A549 (cell line): Measurements from ENCODE around the gene KCNMA1. TPM values are rescaled to one million over a fixed set of nuclear protein-coding genes. Genes with fewer than 3 reads are reported as not detected.

ENCODE experiments used
- ATAC-seq, 2 experiments: fragments of 200-7000 bp in 1 of 2; fragments of >200 bp in 1 of 2; cut with Nextera tagmentation in 1 of 2; cut with Tn5 transposase in 1 of 2; 3 replicates each; pipeline versions ENCODE4 v1.8.0 to v1.9.1; 2018 to 2020; ENCODE audit warnings: mild to moderate bottlenecking in 1 of 2, moderate library complexity in 1 of 2
- CTCF ChIA-PET: fragments of 300-600 bp; sonication (Branson Sonifier 250); formaldehyde crosslinking; extraction: SDS; loops from one replicate; lab custom pipeline; 2021; ENCODE audit warnings: antibody characterized with exemption, inconsistent platforms; lab: Yijun Ruan, JAX
- POLR2A ChIA-PET: fragments of 350-600 bp; formaldehyde crosslinking; extraction: SDS; loops from one replicate; lab custom pipeline; 2021; ENCODE audit warnings: antibody characterized with exemption, inconsistent platforms; lab: Yijun Ruan, JAX
- DNase-seq, 2 experiments: peaks; one replicate each; pipeline versions ENCODE4 v3.0.0 to v3.0.0-alpha.2; 2011 to 2016; ENCODE audit warnings: low read depth in 1 of 2, low spot score in 1 of 2
- FAIRE-seq: peaks from 2 replicates; lab custom pipeline; 2011; peaks lifted over from hg19 to GRCh38; lab: Jason Lieb, UNC
- H3K27ac ChIP-seq, 2 experiments: fragments of >200 bp; sonication (Bioruptor Twin); formaldehyde crosslinking; 3 replicates each; pipeline ENCODE4 v1.5.1; 2016 to 2017
- H3K4me1 ChIP-seq: fragments of >200 bp; sonication (Bioruptor Twin); formaldehyde crosslinking; 3 replicates; pipeline ENCODE4 v1.6.1; 2016
- H3K4me2 ChIP-seq: fragments of >200 bp; sonication (Bioruptor Twin); formaldehyde crosslinking; 3 replicates; pipeline ENCODE4 v1.6.1; 2016
- H3K4me3 ChIP-seq: fragments of >200 bp; sonication (Bioruptor Twin); formaldehyde crosslinking; 3 replicates; pipeline ENCODE4 v1.5.1; 2016
- H3K9me3 ChIP-seq: fragments of >200 bp; sonication (Bioruptor Twin); formaldehyde crosslinking; 3 replicates; pipeline ENCODE4 v1.6.1; 2016
- BCL3 ChIP-seq: fragments of >200 bp; sonication (Bioruptor Twin); formaldehyde crosslinking; IDR thresholded peaks from 3 replicates; pipeline ENCODE4 v1.6.1; 2016
- BHLHE40 ChIP-seq: IDR thresholded peaks from 2 replicates; pipeline ENCODE4 v1.6.1; 2012; ENCODE audit warnings: low read depth, low read length, inconsistent platforms
- CBX8 ChIP-seq: fragments of 200-600 bp; sonication (generic); IDR thresholded peaks from 2 replicates; pipeline ENCODE4 v1.6.1; 2016
- CEBPB ChIP-seq, 2 experiments: fragments of >200 bp in 1 of 2; sonication (Bioruptor Twin) in 1 of 2; formaldehyde crosslinking in 1 of 2; IDR thresholded peaks; 2 replicates each; pipeline ENCODE4 v1.6.1; 2012 to 2016
- CHD2 ChIP-seq: fragments of 150-350 bp; IDR thresholded peaks from 2 replicates; pipeline ENCODE4 v1.6.1; 2014; ENCODE audit warnings: low read length; ENCODE audit not compliant: partially characterized antibody
- CHD4 ChIP-seq: fragments of 200-600 bp; sonication (generic); IDR thresholded peaks from 2 replicates; pipeline ENCODE4 v1.6.1; 2016; ENCODE audit warnings: antibody characterized with exemption, mild to moderate bottlenecking, borderline replicate concordance
- E2F6 ChIP-seq: IDR thresholded peaks from 2 replicates; pipeline ENCODE4 v1.6.1; 2012; ENCODE audit warnings: low read depth, borderline replicate concordance
- EHMT2 ChIP-seq: fragments of 200-600 bp; sonication (generic); IDR thresholded peaks from 2 replicates; pipeline ENCODE4 v1.6.1; 2016; ENCODE audit warnings: antibody characterized with exemption, low read depth, mild to moderate bottlenecking, moderate library complexity
- EP300 ChIP-seq, 2 experiments: fragments of >200 bp; sonication (Bioruptor Twin); formaldehyde crosslinking; IDR thresholded peaks; 2 replicates in 1 of 2; 3 replicates in 1 of 2; pipeline ENCODE4 v1.6.1; 2016 to 2017
- FOSB ChIP-seq: fragments of 250-450 bp; sonication (Bioruptor Pico); IDR thresholded peaks from 2 replicates; pipeline ENCODE4 v1.5.0; 2020; ENCODE audit warnings: mild to moderate bottlenecking, moderate library complexity
- HEYL ChIP-seq: fragments of 250-450 bp; sonication (Bioruptor Pico); IDR thresholded peaks from 2 replicates; pipeline ENCODE4 v1.8.0; 2021; ENCODE audit warnings: mild to moderate bottlenecking, moderate library complexity
- HMGXB4 ChIP-seq: fragments of 250-450 bp; sonication (Bioruptor Pico); IDR thresholded peaks from 2 replicates; pipeline ENCODE4 v1.5.0; 2021; ENCODE audit warnings: mild to moderate bottlenecking, moderate library complexity, borderline replicate concordance
- HOXA7 ChIP-seq: fragments of 250-450 bp; sonication (Bioruptor Pico); IDR thresholded peaks from 2 replicates; pipeline ENCODE4 v1.5.0; 2020; ENCODE audit warnings: mild to moderate bottlenecking, moderate library complexity
- HOXB5 ChIP-seq: fragments of 250-450 bp; sonication (Bioruptor Pico); IDR thresholded peaks from 2 replicates; pipeline ENCODE4 v1.5.0; 2020; ENCODE audit warnings: mild to moderate bottlenecking, moderate library complexity
- JUNB ChIP-seq: fragments of >200 bp; sonication (Bioruptor Twin); formaldehyde crosslinking; IDR thresholded peaks from 2 replicates; pipeline ENCODE4 v1.6.1; 2016
- KDM5A ChIP-seq: fragments of 200-600 bp; sonication (generic); IDR thresholded peaks from 2 replicates; pipeline ENCODE4 v1.6.1; 2016; ENCODE audit warnings: antibody characterized with exemption, mild to moderate bottlenecking
- MAZ ChIP-seq: fragments of 150-350 bp; IDR thresholded peaks from 2 replicates; pipeline ENCODE4 v1.6.1; 2014; ENCODE audit warnings: antibody characterized with exemption, low read depth, low read length, borderline replicate concordance
- MYC ChIP-seq: IDR thresholded peaks from 2 replicates; pipeline ENCODE4 v1.6.1; 2012; ENCODE audit warnings: mild to moderate bottlenecking, inconsistent platforms, low read length, improper control_type of control experiment, borderline replicate concordance
- NR3C1 ChIP-seq: fragments of >200 bp; sonication (Bioruptor Twin); formaldehyde crosslinking; IDR thresholded peaks from 3 replicates; pipeline ENCODE4 v1.6.1; 2017
- PHF8 ChIP-seq: fragments of 200-600 bp; sonication (generic); IDR thresholded peaks from 2 replicates; pipeline ENCODE4 v1.6.1; 2016; ENCODE audit warnings: low read depth, mild to moderate bottlenecking, antibody characterized with exemption, moderate library complexity, borderline replicate concordance
- POLR2A ChIP-seq: IDR thresholded peaks from 2 replicates; pipeline ENCODE4 v1.6.1; 2012; ENCODE audit warnings: mild to moderate bottlenecking, low read length
- POLR2AphosphoS2 ChIP-seq: conservative IDR thresholded peaks from 2 replicates; pipeline ENCODE4 v1.6.1; 2012; ENCODE audit warnings: low read length, improper control_type of control experiment, inconsistent platforms
- SREBF2 ChIP-seq: fragments of 450-650 bp; IDR thresholded peaks from 2 replicates; pipeline ENCODE4 v1.6.1; 2014; ENCODE audit warnings: mild to moderate bottlenecking, moderate library complexity
- ZC3H11A ChIP-seq: fragments of 450-650 bp; IDR thresholded peaks from 2 replicates; pipeline ENCODE4 v1.6.1; 2014; ENCODE audit warnings: antibody characterized with exemption, mild to moderate bottlenecking
- ZNF302 ChIP-seq: fragments of 250-450 bp; sonication (Bioruptor Pico); IDR thresholded peaks from 2 replicates; pipeline ENCODE4 v1.9.0; 2021; ENCODE audit warnings: inconsistent platforms, mild to moderate bottlenecking, moderate library complexity
- WGBS: methylation state at CpG from one replicate; pipeline ENCODE4 v1.1.6; 2017; ENCODE audit errors: missing lambda C conversion rate; 5-methylcytosine and 5-hydroxymethylcytosine counted together
- polyA plus RNA-seq, 4 experiments: library from polyadenylated mRNA; depleted of rRNA in 3 of 4; stranded (reverse); fragments of >200 nt; fragmentation: RNase III in 1 of 4; extraction: RNeasy Plus Mini Kit Qiagen cat#74134 plus additional on column Dnase treatment in 1 of 4; gene quantifications; 2 replicates in 3 of 4; 3 replicates in 1 of 4; pipeline ENCODE4 v1.2.3, GENCODE V29; 2011 to 2017

Gene KCNMA1
- polyA plus RNA-seq, 2 of the 4 experiments (the other 2 are of a cell fraction), result 14.9 to 30.6 TPM

- 92% methylated on average over 5 of the region's 5 CpGs for WGBS
- POLR2A ChIA-PET, result no interaction called here
- DNase-seq (no peak), ATAC-seq (no peak), FAIRE-seq (no peak)
- TF ChIP-seq MAZ (no peak), E2F6 (no peak), CHD2 (no peak), POLR2AphosphoS2 (no peak), BCL3 (no peak), CEBPB (IDR thresholded peaks at IDR 0.05) (no peak), HEYL (CRISPR knock-in tag) (no peak), BHLHE40 (no peak)
- Histone ChIP-seq H3K9me3 (no peaks in the 10 kb centered on the region), H3K4me2 (no peak overlapping the region), H3K4me3 (no peak overlapping the region), H3K27ac (no peak overlapping the region), H3K4me1 (no peaks in the 10 kb centered on the region)
- CTCF ChIA-PET, result no interaction called here
Measured at GRCh38 chr10:77123330-77123729, 514.3 kb downstream of the KCNMA1 start.

GRCh38 chr10:77121829-77122228 is 515.8 kb downstream of the KCNMA1 start:
- ChIA-PET CTCF (no interaction called here), POLR2A (no interaction called here)
- 80% methylated on average over 10 of the region's 10 CpGs for WGBS
- ATAC-seq, result no peak
- H3K27ac ChIP-seq, result no peak overlapping the region
- TF ChIP-seq EP300 (IDR thresholded peaks at IDR 0.05), result no peak
- TF ChIP-seq FOSB (CRISPR knock-in tag), result no peak
- TF ChIP-seq EHMT2, result no peak
- no peak for TF ChIP-seq SREBF2
- TF ChIP-seq MYC, result no peak
- no peak for TF ChIP-seq CBX8
- TF ChIP-seq POLR2A, result no peak
- no peak for TF ChIP-seq BHLHE40
- no peak overlapping the region for H3K4me3 ChIP-seq
- H3K4me1 ChIP-seq, result peaks cover 4% of the 10 kb centered on the region; the same call in 1 of the 3 replicates
- no peak for DNase-seq
- no peak overlapping the region for H3K4me2 ChIP-seq
- FAIRE-seq, result no peak
- no peaks in the 10 kb centered on the region for H3K9me3 ChIP-seq

- no peak for FAIRE-seq
- CTCF ChIA-PET, result interaction anchor here (1.4 kb wide), 1 partner anchor 8 kb away, joined by 4 read pairs; no protein-coding TSS in a partner anchor
- Histone ChIP-seq H3K4me2 (no peak overlapping the region), H3K27ac (no peak overlapping the region), H3K4me1 (peaks cover 6% of the 10 kb centered on the region; the same call in 1 of the 3 replicates), H3K4me3 (no peak overlapping the region), H3K9me3 (no peaks in the 10 kb centered on the region)
- no peak for ATAC-seq
- POLR2A ChIA-PET, result no interaction called here
- WGBS, result 65% methylated on average over 4 of the region's 4 CpGs
- TF ChIP-seq HOXA7 (no peak), POLR2A (no peak), EHMT2 (no peak), HMGXB4 (CRISPR knock-in tag) (no peak), CHD4 (no peak), PHF8 (no peak), KDM5A (no peak), JUNB (no peak), NR3C1 (no peak), ZC3H11A (no peak), ZNF302 (CRISPR knock-in tag) (no peak), HOXB5 (no peak)
- no peak for DNase-seq
Measured at GRCh38 chr10:77120666-77121376, 516.8 kb downstream of the KCNMA1 start.
